HG02678 (cell line): ENCODE measurements around the gene AOPEP.
"Not testable (repeated sequence)": the region's sequence is repeated elsewhere in the genome, so short reads cannot be mapped to it uniquely, and the experiment has no call there.

Source experiments
- ATAC-seq: cut with Tn5 transposase; IDR thresholded peaks from one replicate; pipeline ENCODE4 v1.9.1; 2021; ENCODE audit warnings: mild to moderate bottlenecking, moderate library complexity; ENCODE audit not compliant: unreplicated experiment

AOPEP gene

DNA sequence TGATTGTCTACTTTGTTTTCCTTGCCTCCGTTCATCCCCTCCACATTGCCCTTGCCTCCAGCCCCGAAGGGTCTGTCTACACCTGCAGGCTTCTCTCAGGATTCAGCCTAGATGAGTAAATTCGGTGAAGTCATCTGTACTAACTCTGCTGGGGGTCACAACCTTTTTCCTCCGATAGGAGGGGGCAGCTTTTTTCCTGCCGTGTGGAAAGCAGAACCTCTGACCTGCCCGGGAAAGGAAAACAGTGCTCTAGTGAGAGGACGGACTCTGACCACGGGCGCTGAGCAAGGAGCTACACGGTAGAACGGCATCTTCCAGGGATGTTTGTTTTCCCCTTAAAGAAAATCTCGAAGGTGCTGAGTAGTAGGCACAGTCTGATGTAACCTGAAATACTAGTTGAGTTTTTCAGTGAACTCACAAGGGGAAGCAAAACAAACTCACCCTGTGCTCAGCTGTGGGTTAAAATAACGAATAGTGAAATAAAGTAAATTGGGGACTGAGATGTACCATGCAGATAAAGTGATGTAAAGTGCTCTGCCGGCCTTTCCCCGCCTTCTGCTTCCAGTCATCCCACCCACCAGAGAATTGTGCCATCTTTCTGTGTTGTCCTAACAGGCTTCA is 281.8 kb downstream of the AOPEP start:
- no peak for ATAC-seq

DNA sequence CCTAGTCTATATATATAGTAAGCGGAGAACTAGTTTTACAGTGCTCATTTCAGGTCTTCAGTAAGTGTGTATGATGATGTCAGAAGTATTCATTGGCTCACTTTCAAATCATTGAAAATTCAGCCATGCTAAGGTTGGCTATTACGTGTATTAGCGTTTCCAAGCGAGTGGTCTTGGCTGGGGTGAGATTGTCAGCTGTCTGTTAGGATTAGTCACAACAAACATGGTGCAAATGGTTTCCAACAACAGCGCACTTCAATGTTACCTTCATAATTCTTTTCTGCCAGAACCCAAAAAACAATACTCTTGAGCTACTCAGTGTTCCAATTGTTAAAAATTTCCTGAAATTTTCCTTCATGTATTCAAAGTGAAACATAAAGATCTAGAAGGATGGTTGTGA is 283.0 kb downstream of the AOPEP start:
- no peak for ATAC-seq

DNA sequence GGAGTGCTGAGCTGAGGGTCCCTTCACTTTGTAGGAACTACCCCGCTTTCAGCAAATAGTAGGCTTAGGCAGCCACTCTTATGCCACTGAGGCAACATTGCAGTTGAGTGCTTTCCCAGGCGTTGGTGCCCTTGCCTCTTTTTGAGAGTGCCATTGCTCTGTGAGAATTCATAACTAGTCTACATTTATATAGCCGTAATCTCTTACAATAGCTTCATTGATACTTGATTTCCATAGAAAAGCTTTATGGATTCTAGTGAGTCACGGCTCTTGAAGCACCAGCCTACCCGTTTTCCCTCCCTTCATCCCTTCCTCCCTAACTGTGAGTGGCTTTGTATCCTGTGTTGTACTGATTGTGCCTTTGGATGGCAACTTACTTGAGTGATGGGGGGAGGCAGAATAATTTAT is 283.9 kb downstream of the AOPEP start:
- no peak for ATAC-seq

DNA sequence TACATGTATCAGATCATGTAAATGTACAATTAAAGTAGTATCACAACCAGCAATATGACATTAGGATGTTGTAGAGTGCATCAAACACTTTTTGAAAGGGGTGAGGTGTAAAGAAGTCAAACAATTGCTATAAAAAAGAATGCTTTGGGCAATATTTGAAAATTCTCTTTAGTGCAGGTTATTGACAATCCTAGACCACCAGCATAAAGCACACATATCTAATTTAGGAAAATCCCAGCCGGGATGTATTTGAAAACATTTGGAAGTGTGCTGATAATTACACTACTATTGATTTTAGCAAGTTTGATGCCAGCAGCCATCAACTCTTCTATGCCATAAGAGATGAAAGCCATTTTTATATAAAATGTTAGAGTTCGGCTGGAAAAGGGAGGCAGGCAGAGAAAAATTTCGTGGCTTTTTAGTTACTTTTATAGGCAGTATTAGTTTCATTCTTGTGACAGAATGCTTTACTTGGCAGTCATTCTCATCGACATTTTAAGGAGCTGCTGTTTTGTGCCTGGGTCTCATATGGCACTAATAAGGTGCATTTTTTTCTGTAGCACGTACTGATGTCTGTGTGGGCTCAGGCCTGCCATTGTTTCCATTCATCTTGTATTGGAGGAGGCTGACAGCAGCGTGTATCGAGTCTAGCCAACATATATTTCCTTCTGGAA is 285.7 kb downstream of the AOPEP start:
- ATAC-seq: no peak

DNA sequence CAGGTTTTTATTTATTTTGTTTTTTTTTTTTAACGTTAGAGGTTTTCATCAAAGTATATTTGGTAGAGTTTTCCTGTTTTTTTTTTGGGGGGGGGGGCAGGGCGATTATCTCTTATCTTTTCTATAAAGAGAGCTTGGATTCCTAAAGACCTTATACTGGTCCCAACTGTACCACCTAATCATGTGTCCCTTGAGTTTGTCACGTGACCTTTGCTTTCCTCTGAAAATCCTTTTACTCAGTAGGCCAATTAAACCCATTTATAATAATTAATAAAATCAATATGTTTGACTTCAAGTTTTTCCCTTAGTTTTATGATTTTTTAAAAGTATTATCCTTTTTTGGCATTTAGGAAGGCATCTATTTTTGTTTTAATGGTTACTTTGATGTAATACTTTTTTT is 286.4 kb downstream of the AOPEP start:
- no peak for ATAC-seq

DNA sequence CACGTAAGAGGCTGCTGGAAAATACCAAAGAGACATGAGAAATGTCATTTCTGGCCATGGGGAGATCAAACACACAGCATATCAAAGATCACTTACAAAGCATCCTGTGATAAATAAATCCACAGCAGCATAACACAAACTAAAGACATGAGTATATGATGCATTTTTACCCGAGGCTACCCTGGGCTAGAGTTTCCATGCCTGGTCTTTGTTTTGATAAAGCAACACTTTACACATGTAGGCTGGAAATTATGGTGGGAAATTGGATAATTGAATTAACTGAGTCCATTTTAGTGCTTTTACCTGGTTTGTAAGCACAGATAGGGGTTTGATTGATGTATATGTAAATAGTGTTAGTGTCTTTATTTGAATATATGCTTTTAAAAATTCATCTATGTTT is 288.4 kb downstream of the AOPEP start:
- ATAC-seq: no peak

DNA sequence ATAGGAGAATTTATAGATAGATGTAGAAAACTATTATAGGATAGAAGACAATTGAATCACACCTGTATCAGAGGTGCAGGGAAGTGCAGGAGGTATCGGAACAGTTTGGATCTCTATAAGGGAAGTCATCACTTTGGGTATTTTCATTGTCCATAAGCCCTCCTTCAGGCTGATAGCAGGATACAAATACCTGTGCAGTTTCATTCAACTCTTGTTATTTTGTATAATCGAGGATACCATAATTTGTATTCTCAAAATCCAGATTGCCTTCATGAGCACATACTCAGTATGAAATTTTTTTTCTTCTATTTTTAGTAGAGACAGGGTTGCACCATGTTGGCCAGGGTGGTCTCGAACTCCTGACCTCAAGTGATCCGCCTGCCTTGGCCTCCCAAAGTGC is 289.1 kb downstream of the AOPEP start:
- ATAC-seq: no peak

DNA sequence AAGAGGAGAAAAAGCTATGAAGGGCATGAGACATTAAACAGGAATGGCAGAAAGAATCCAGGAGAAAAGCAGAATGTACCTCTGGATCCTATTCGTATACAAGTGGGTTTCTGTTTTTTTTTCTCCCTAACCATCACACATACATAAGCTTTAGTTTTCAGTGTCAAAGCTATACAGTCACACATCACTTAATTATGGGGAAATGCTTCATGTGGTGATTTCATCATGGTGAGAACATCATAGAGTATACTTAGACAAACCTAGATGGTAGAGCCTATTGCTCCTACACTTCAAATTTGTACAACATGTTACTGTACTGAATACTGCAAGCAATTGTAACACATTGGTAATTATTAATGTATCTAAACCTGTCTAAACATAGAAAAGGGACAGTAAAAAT is 290.6 kb downstream of the AOPEP start:
- no peak for ATAC-seq

DNA sequence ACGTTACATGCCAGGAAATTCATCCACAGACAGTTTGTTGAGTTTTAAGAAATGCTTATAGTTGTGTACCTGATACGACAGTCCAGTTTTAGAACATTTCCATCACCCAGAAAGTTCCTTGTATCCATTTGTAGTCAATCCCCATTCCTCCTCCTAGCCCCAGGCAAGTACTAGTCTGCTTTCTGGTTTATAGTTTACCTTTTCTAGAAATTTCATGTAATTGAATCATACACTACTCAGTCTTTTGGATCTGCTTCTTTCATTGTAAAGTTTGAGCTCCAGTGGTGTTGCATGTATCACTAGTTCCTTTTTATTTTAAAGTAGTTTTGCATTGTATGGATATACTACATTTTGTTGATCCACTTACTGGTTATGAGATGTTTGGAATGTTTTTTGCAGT is 291.2 kb downstream of the AOPEP start:
- ATAC-seq: no peak

DNA sequence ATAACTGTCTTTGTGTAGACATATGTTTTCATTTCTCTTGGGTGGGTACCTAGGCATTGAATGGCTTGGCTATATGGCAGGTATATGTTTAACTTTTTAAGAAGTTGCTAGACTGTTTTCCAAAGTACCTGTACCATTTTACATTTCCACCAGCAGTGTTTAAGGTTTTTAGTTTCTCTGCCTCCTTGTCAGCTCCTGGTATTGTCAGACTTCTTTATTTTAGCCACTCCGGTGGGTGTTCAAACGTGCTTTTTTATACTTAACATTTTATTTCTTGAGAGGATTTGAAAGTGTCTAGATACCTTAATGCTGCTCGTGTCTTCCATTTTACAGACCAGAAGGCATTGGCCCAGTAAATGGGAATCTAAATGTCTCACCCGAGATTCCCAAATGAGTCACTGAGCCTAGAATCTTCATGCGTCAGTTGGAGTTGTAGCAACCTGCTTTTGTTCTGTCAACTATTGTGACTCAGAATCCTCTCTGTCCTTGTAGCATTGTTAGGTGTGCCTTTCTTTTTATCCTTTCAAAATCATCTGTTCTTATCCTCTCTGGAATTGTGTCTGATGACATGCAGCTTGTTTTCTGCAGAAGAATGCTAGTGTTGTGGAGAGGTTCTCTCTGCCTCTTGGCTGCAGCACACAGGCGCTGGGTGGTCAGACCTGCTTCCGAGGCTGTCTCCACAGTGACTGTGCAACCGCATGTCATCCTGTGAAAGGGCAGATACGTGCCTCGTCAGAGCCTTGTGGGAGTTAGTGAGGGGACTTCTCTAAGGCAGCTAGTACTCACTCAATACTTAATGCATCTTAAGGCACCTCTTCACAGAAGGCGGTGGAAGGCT is 291.8 kb downstream of the AOPEP start:
- peak; percentile 67 for ATAC-seq

DNA sequence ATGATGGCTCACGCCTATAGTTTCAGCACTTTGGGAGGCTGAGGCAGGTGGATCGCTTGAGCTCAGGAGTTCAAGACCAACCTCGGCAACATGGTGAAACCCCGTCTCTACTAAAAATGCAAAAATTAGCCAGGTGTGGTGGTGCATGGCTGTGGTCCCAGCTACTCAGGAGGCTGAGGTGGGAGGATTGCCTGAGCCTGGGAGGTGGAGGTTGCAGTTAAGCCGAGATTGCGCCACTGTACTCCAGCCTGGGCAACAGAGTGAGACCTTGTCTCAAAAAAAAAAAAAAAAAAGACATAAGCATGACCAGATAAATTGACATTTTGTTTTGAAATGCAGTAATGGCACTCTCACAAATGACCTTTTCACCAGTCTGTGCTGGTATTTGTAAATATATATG is 294.1 kb downstream of the AOPEP start:
- not testable (repeated sequence) for ATAC-seq

DNA sequence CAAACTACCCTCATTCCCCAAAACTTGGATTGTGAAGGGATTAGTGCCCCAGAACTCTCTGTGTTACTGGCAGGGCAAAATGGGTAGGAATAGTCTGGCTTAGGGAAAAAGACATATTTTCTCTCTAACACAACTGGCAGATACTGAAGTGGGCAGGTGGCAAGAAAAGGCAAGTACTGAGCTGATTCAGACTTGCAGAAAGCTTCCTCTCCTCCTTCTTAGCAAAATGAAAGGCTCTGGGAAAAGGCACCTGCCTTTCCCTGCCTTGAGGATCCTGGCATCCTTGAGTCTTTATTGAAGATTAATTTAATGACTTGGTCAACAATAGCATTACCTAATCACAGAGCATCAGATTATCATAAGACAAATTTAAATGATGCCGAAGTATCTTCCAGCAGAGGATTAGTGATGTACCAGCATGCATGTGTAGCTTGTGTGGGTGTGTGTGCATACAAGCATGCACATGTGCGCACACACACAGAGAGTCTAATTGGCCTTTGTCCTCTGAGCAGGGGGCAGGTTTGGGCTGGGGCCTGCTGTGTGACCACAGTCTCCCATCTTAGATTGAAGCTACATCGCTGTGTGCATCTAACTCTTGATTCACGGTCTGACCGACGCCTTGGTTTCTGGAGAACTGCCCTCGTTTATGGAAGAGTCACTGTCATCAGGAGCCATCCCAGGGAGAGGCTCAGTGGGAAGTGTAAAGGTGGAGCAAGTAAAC is 294.8 kb downstream of the AOPEP start:
- ATAC-seq: no peak

DNA sequence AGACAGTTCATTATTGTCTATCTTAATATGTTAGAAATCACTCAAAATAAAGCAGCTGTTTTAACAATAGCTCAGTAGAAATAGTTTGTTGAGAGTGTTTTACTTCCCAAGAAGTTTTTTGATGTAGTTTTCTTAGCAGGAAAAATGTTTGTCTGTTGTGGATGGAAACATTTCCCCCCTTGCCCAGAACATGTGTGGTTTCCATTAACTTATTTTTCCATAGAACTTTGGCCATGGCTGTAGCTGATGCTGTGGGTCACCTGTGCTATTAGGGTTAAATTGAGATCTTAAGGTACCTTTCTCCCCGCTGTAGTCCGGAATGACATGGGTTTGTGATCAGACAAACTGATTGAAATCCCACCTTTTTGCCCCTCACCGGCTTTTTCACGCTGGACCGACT is 296.2 kb downstream of the AOPEP start:
- ATAC-seq: no peak

DNA sequence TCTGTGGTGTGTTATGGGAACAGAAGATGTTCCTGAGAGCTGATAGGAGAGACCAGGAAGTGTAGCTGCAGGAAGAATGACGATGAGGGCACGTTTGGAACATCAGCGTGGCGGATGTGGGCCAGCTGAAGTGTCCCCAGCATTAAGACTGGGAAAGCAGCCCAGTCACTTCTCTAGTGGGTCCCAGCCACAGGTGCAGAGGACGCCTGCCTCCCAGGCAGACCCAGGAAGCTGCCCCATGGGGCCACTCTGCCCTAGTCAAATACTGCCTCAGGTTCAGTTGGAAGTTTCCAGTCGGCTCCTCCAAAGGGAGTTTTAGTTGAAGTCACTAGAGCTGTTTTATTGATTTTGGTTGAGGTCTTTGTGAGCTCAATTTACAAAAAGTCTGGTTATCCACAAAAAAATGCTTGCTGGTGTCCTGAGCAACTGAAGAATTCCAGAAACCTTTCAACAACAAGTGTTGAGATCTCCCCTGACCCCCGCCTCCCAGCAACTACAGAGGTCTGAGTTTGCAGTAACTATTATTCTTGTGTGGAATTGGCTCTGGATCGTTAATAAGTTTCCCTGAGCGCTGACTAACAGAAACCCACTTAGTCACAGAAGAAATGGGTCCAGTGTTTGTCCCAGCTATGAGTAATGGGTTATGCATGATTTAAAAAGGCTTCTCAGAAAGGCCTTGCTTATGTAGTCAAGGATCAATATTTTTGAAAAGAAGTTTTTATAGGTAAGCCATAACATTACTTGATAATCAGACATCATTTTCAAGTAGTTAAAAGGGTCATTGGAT is 296.9 kb downstream of the AOPEP start:
- no peak for ATAC-seq

DNA sequence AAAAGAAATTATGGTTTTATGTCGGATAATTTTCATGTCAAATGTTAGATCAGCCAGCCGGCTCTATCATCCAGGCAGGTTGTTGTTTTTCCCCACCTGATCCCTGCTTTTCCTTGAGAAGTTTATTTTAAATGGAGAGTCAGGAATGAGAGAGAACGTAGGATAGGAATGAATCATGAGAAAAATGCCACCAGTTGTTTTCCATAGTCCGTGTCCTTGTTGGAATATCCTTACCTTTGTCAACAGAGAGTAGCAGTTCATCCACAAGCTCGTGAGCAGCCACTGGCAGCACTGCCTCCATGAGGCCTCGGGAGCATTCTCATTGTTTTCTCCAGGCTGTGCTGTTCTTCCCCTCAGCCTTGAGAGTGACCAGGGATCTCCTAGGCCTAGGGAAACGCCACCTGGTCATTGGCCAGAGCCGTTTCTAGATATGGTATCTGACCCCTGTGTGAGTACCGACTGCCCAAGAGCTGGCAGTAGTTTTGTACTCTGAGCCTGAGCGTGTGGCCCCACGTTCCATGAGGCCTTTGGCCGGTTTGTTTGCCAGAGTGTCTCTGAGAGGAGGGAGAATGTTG is 297.7 kb downstream of the AOPEP start:
- ATAC-seq: no peak

DNA sequence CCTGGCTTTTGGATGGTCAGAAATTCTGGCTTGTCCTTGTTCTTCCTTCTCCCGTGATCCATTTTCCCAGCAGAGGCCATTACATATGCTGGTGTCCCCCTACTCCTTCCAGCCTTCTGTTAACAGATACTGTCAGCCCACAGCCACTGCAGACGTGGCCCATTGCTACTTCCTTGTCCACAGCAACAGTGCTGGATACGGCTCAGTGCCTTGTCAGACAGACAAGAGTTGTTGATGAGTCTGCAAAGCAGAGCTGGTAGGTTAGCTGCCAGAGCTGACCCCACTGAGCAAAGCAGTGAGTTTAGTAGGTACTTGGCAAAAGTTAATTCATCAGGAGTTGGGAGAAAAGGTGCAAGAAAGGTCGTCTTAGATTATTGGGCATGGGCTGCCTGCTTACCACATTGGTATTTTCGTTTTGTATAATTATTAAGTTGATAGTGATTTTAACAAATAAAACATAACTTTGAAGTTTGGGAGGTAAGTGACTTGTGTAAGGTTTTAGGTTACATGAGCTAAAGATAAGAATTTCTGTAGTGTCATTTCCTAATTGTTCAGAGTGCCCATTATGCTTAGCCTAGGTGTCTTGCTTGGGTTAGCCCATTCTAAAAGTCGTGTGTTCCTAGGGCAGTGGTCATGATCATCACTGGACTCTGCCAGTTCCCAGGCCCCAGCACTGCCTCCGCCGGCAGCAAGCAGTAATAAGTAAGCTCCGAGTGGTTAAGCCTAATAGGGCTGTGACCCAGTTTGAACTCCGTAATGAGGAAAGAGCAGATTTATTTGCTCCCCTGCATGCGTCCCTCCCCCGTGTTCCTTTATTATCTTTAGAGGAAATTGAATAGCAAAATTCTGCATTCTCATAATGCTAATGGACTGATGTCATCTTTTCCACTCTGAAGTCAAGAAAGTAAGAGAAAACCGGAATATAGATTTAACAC is 299.0 kb downstream of the AOPEP start:
- no peak for ATAC-seq

DNA sequence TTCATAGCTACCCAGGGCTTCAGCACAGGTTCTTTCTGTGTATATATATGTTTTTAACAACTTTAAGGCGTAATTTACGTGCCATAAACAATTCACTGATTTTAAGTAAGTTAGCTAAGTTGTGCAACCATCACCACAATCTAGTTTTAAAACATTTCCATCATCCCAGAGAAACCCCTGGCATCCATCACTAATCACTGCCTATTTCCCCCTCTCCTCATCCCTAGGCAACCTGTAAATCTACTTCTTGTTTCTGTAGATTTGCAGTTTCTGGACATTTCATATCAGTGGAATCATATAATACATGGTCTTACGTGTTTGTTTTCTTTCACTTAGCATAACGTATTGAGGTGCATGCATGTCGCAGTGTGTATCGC is 299.6 kb downstream of the AOPEP start:
- no peak for ATAC-seq

DNA sequence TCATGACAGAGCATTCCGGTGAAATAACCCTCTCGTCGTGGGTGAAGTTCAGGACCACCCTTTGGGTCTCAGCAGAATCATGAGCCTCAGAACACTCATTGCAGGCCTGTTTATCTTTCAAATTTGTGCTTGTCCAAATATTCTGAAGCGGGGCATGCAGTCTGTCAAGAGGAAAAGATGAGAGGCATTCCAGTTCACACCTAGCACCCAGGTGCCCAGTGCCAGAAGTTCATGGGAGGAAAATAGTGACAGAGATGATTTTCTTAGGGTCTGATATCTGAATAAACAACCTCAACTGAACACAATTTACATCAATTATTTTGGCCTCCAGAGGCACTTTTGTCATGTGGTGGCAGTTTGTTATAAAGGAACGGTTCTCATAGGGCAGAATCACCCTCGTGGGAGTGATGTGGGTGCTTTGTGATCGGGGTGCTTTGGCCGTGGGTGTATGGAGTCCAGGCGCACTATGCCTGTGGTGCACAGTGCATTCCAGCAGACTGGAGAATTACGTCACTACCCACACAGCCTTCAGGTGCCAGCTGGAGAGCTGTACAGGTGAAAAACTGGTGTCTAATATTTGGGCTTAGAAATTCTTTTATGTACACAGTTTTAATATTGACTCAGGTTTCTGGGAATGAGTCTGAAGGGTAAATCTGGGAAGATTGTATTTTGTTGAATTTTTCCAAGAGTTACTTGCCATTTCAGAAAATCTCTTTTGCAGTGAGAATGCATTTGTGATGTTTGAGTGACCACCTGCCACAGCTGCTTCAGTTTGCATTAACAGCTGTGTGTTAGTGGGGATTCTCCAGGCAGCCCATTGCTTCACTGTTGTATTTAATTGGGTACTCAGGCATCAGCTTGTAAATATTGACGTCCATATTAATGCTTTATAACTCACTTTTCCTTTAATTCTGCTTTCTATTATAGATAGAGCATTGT is 301.7 kb downstream of the AOPEP start:
- no peak for ATAC-seq
